Measurements from ENCODE around the gene EEFSEC.

GRCh38 chr3:128448491-128448890 lies 295.2 kb downstream of the EEFSEC start:
- TF ChIP-seq EZH2phosphoT487 (IDR thresholded peaks at IDR 0.05) (no peak), CTCF (IDR thresholded peaks at IDR 0.05) (no peak), EZH2 (IDR thresholded peaks at IDR 0.05) (no peak)
